Omental fat pad (tissue), 4 donors: ENCODE data around the gene MRPS14. TPM values are rescaled to one million over a fixed set of nuclear protein-coding genes. Genes with fewer than 3 reads are reported as not detected.

ENCODE experiments used
- ATAC-seq: fragments of 150-250 bp; one replicate; pipeline ENCODE4 v1.9.1; 2016; ENCODE audit warnings: mild to moderate bottlenecking, moderate library complexity; ENCODE audit not compliant: low FRiP score
- DNase-seq: peaks from one replicate; pipeline ENCODE4 v3.0.0-alpha.2; 2019; ENCODE audit warnings: low spot score
- total RNA-seq, 4 donors: library from RNA; depleted of rRNA; stranded (reverse); fragments of >200 nt; gene quantifications; one replicate each; pipeline ENCODE4 v1.1.0, GENCODE V29; 2016
- TF ChIP-seq, protein P1 (sequence below), 3 donors: fragments of 450-650 bp; IDR thresholded peaks; one replicate each; pipeline ENCODE4 v1.5.1; 2016 to 2017; ENCODE audit warnings: antibody characterized with exemption in 3 of 3, mild to moderate bottlenecking in 3 of 3, moderate library complexity in 2 of 3

MRPS14 gene
- total RNA-seq, 4 donors from 2014 or later = 14.9 to 37.0 (median 23.5) TPM

GRCh38 chr1:174995916-174996315 is 27.3 kb downstream of the MRPS14 start:
- TF ChIP-seq, protein P1, sequence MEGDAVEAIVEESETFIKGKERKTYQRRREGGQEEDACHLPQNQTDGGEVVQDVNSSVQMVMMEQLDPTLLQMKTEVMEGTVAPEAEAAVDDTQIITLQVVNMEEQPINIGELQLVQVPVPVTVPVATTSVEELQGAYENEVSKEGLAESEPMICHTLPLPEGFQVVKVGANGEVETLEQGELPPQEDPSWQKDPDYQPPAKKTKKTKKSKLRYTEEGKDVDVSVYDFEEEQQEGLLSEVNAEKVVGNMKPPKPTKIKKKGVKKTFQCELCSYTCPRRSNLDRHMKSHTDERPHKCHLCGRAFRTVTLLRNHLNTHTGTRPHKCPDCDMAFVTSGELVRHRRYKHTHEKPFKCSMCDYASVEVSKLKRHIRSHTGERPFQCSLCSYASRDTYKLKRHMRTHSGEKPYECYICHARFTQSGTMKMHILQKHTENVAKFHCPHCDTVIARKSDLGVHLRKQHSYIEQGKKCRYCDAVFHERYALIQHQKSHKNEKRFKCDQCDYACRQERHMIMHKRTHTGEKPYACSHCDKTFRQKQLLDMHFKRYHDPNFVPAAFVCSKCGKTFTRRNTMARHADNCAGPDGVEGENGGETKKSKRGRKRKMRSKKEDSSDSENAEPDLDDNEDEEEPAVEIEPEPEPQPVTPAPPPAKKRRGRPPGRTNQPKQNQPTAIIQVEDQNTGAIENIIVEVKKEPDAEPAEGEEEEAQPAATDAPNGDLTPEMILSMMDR (IDR thresholded peaks at IDR 0.05) = no peak

GRCh38 chr1:174995121-174995520 is 28.1 kb downstream of the MRPS14 start:
- DNase-seq (no peak), ATAC-seq (no peak)
- TF ChIP-seq, protein P1 (IDR thresholded peaks at IDR 0.05) = no peak

More at GRCh38 chr1:174995916-174996315, 27.3 kb downstream of the MRPS14 start:
- DNase-seq (no peak), ATAC-seq (no peak)

DNA sequence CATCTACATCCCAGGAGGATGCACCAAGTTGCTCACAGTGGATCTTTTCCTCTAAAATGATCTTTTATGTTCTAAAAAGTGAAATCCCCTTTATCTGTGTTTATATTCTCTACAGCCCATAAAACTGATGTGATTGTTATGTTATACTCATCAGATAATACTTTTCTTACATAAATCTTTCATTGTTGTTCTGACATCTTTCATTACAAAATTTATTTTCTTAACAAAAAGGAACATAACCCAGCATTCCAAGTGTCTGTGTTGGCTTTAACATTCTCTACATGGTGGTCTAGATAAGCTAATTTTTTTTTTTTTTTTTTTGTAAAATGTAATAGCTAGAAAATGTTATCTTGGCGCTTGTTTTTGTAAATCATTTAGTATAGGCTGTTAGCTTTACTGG is 31.8 kb downstream of the MRPS14 start:
- DNase-seq (no peak), ATAC-seq (no peak)
- TF ChIP-seq, protein P1 (IDR thresholded peaks at IDR 0.05) = no peak

DNA sequence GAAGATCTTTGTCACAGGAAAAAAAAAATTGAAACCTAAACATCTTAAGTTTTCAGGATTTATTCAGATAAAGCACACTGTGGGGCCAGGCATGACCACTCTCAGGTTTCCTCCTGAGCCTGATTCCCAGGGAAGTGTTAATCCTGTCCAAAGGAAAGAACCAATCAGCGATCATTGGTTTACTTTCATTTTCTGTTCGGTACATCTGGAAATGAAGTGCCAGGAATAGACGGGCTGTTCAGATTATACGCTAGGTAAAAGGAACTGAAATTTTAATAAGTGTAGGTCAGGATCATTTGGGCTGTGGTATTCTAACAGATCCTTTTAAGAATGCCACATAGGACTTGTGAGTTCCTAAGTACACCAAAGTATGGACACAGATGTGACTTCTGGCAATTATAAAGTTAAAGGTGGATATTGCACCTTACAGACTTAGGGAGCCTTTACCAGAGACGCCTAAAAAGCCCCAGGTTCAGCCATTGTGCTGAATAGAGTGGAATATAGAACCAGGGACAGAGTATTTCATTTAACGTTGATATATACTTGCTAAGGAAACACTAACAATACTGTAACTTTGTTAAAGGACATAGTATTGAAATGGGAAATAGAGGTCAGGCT is 32.7 kb downstream of the MRPS14 start:
- peak; percentile 91 for ATAC-seq
- DNase-seq = no peak
- TF ChIP-seq, protein P1 (IDR thresholded peaks at IDR 0.05) = no peak

DNA sequence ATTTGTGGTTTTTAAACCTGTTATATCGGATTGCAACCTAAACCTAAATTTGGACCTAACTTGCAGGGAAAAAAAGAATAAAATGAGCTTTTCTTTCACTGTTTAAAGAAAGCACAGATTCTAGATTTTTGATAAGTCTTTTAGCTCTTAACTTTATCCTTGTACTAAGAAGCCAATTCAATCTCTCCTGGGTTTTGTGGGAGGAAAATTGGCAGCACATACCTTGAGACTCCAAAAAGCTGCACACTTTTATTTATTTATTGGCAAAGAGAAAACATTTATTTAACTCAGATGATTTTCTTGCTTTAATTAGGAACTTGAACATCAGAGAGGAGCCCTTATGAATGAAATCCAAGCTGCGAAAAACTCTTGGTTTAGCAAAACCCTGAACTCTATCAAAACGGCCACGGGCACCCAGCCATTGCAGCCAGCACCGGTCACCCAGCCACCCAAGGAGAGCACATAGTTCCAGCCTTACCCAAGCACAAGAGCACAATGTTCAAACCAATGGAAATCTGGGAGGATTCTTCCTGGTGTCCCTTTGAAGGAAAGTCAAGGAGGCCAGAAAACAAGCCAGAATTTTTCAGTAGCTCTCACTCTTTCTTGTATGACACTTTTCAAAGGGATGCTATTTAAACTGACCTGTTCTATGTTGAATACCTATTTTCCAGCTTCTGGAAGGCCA is 33.5 kb downstream of the MRPS14 start:
- DNase-seq (no peak), ATAC-seq (peak; percentile 50)
- TF ChIP-seq, protein P1 (IDR thresholded peaks at IDR 0.05) = no peak

DNA sequence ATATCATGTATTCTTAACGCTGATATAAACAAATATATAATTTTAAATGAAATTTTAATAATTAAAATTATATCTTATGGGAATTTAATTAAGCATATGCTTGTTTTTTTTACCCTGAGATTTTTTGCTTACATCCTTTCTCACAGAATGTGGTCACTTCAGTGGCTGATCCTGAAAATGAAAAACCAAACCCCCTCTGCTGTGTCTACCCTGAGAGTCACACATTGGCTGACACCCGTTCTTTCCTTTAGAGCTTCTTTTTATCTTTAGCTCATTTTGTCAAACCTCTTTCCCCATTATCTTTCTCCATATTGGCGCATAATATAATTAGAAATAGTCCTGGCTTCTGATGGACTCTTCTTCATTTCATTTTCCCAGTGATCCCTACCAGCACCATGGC is 34.2 kb downstream of the MRPS14 start:
- ATAC-seq (no peak), DNase-seq (no peak)
- TF ChIP-seq, protein P1 (IDR thresholded peaks at IDR 0.05) = no peak

DNA sequence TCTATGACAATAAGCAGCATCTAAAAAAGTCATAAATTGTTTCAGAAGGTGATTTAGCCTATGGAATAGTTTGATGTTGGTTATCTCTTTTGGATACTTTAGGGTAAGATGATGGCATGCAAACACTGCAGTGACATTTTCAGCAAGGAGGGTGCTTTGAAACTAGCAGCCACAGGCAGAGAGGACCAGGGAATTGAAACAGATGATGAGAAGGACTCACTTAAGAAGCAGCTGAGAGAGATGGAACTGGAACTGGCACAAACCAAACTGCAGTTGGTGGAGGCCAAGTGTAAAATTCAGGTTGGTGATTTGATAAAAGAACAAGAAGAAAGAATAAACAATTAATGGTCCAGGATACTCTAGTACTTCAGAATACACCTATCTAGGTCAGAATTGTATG is 34.7 kb downstream of the MRPS14 start:
- DNase-seq = no peak
- no peak for ATAC-seq
- TF ChIP-seq, protein P1 (IDR thresholded peaks at IDR 0.05) = no peak
